Naive thymus-derived CD4-positive, alpha-beta T cell (primary cell): ENCODE measurements around the gene MDM2. TPM values are rescaled to one million over a fixed set of nuclear protein-coding genes. Genes with fewer than 3 reads are reported as not detected.

Source experiments
- ATAC-seq: fragments of 150-1000 bp; cut with Tn5 transposase; 2 replicates; pipeline ENCODE4 v1.10.0; 2021; ENCODE audit warnings: mild to moderate bottlenecking, moderate library complexity
- CTCF ChIA-PET: fragments of 350-600 bp; sonication (Branson Sonifier 250); formaldehyde crosslinking; loops from one replicate; lab custom pipeline; 2021; ENCODE audit warnings: antibody characterized with exemption; lab: Charles Lee
- POLR2A ChIA-PET: fragments of 350-600 bp; sonication (Branson Sonifier 250); formaldehyde crosslinking; loops from one replicate; lab custom pipeline; 2021; ENCODE audit warnings: antibody characterized with exemption, inconsistent platforms; lab: Charles Lee
- DNase-seq, 9 donors: peaks; one replicate each; pipeline versions ENCODE4 v3.0.0 to v3.0.0-alpha.2; 2020 to 2022; ENCODE audit warnings: mixed read lengths in 1 of 9
- H3K27ac ChIP-seq: one replicate; pipeline ENCODE4 v1.7.0; 2013; ENCODE audit warnings: mild to moderate bottlenecking, low read depth, low read length, moderate library complexity
- H3K27me3 ChIP-seq, 2 donors: one replicate each; pipeline ENCODE4 v1.7.0; 2013; ENCODE audit warnings: low read length in 2 of 2, mild to moderate bottlenecking in 2 of 2, moderate library complexity in 2 of 2; ENCODE audit not compliant: control insufficient read depth in 2 of 2, insufficient read depth in 2 of 2
- H3K36me3 ChIP-seq, 3 experiments: 1 replicate in 2 of 3; 2 replicates in 1 of 3; pipeline ENCODE4 v1.7.0; 2013; ENCODE audit warnings: low read length in 3 of 3, mild to moderate bottlenecking in 3 of 3, moderate library complexity in 1 of 3; ENCODE audit not compliant: insufficient read depth in 3 of 3, control insufficient read depth in 2 of 3
- H3K4me1 ChIP-seq, 2 donors: one replicate each; pipeline ENCODE4 v1.7.0; 2013; ENCODE audit warnings: low read length in 2 of 2, mild to moderate bottlenecking in 2 of 2, moderate library complexity in 1 of 2; ENCODE audit not compliant: control insufficient read depth in 2 of 2, insufficient read depth in 2 of 2
- H3K4me3 ChIP-seq: 2 replicates; pipeline ENCODE4 v1.7.0; 2013; ENCODE audit warnings: mild to moderate bottlenecking, low read length
- H3K9me3 ChIP-seq, 3 experiments: 1 replicate in 2 of 3; 2 replicates in 1 of 3; pipeline ENCODE4 v1.7.0; 2013; ENCODE audit warnings: low read length in 3 of 3; ENCODE audit not compliant: control insufficient read depth in 2 of 3
- H3K27ac Mint-ChIP-seq, 9 donors: one replicate each; pipeline ENCODE4 v1.8.0; 2020 to 2022; ENCODE audit warnings: mixed read lengths in 9 of 9, mild to moderate bottlenecking in 8 of 9, moderate library complexity in 5 of 9, inconsistent platforms in 2 of 9
- H3K27me3 Mint-ChIP-seq, 5 donors: one replicate each; pipeline ENCODE4 v1.8.0; 2021 to 2022; ENCODE audit warnings: mixed read lengths in 5 of 5, mild to moderate bottlenecking in 1 of 5
- H3K36me3 Mint-ChIP-seq, 5 donors: one replicate each; pipeline ENCODE4 v1.8.0; 2020 to 2022; ENCODE audit warnings: mixed read lengths in 5 of 5, mild to moderate bottlenecking in 3 of 5, inconsistent platforms in 1 of 5
- H3K4me1 Mint-ChIP-seq, 7 donors: one replicate each; pipeline ENCODE4 v1.8.0; 2020 to 2022; ENCODE audit warnings: mixed read lengths in 7 of 7, mild to moderate bottlenecking in 3 of 7, inconsistent platforms in 1 of 7
- H3K4me3 Mint-ChIP-seq, 10 donors: one replicate each; pipeline ENCODE4 v1.8.0; 2020 to 2022; ENCODE audit warnings: mild to moderate bottlenecking in 10 of 10, mixed read lengths in 10 of 10, moderate library complexity in 6 of 10, inconsistent platforms in 2 of 10
- H3K9me3 Mint-ChIP-seq, 11 donors: one replicate each; pipeline ENCODE4 v1.8.0; 2020 to 2022; ENCODE audit warnings: mixed read lengths in 11 of 11, mild to moderate bottlenecking in 4 of 11, inconsistent platforms in 1 of 11, moderate library complexity in 1 of 11
- intact Hi-C, 2 donors: fragments of 100-400 bp; cut with micrococcal nuclease; formaldehyde crosslinking; loops; one replicate each; pipeline ENCODE4 v1.15.1; 2023
- polyA plus RNA-seq, 2 donors: library from polyadenylated mRNA; unstranded; fragments of 300-500 nt; fragmentation: Illumina TruSeq; gene quantifications; one replicate each; pipeline ENCODE4 v1.2.3, GENCODE V29; 2021
- total RNA-seq, 6 experiments: library from RNA in 5 of 6; stranded (reverse) in 5 of 6; gene quantifications; 1 replicate in 5 of 6; 2 replicates in 1 of 6; pipeline ENCODE4 v1.2.3 and lab custom pipeline; 2021 to 2026

The MDM2 gene
- total and polyA plus RNA-seq, 7 experiments from 2014 or later: 14.5 to 271 (median 79.8) TPM

- intact Hi-C loops: no loop called here
- no peaks in the 10 kb centered on the region for H3K9me3 ChIP-seq
- no peaks in the 10 kb centered on the region for H3K27me3 ChIP-seq
- H3K4me3 ChIP-seq: no peak overlapping the region
- Mint-ChIP-seq H3K4me1 (peaks cover 3 to 43% (median 13%) of the 10 kb centered on the region in 7 donors), H3K36me3 (peaks cover 5 to 40% (median 31%) of the 10 kb centered on the region in 5 donors), H3K9me3 (no peaks in the 10 kb centered on the region), H3K27ac (peak overlapping the region in 4 of 9 donors; percentile 12 to 83 (median 54)), H3K27me3 (no peaks in the 10 kb centered on the region), H3K4me3 (no peak overlapping the region)
- peaks cover 15 to 73% (median 15%) of the 10 kb centered on the region in 3 experiments for H3K36me3 ChIP-seq
- H3K4me1 ChIP-seq: no peaks in the 10 kb centered on the region
- no peak for ATAC-seq
- H3K27ac ChIP-seq: no peak overlapping the region
- no peak for DNase-seq
- POLR2A ChIA-PET: no interaction called here
- CTCF ChIA-PET: interaction anchor here (0.7 kb wide), 1 partner anchor 267 kb away, joined by 3 read pairs; no protein-coding TSS in a partner anchor
These were observed 16.7 kb downstream of the MDM2 start for GRCh38 chr12:68824597-68825250.

GRCh38 chr12:68825569-68826217 is 17.7 kb downstream of the MDM2 start:
- CTCF ChIA-PET: no interaction called here
- no peaks in the 10 kb centered on the region for H3K9me3 ChIP-seq
- peaks cover 15 to 69% (median 19%) of the 10 kb centered on the region in 3 experiments for H3K36me3 ChIP-seq
- peaks cover 5 to 43% (median 31%) of the 10 kb centered on the region in 5 donors for H3K36me3 Mint-ChIP-seq
- no peak overlapping the region for H3K4me3 ChIP-seq
- no peak overlapping the region for H3K27ac ChIP-seq
- peak overlapping the region in 1 of 10 donors; percentile 40 for H3K4me3 Mint-ChIP-seq
- no peaks in the 10 kb centered on the region for H3K4me1 ChIP-seq
- H3K27me3 ChIP-seq: no peaks in the 10 kb centered on the region
- H3K4me1 Mint-ChIP-seq: peaks cover 8 to 40% (median 15%) of the 10 kb centered on the region in 7 donors
- POLR2A ChIA-PET: interaction anchor here (1.8 kb wide), 1 partner anchor 18 kb away, joined by 6 read pairs; the partner anchor contains the start of gene MDM2
- peak overlapping the region in 8 of 9 donors; percentile 2 to 83 (median 35) for H3K27ac Mint-ChIP-seq
- no peaks in the 10 kb centered on the region for H3K27me3 Mint-ChIP-seq
- intact Hi-C loops: no loop called here
- no peaks in the 10 kb centered on the region for H3K9me3 Mint-ChIP-seq
- ATAC-seq (no peak), DNase-seq (no peak)

- Histone ChIP-seq H3K27me3 (no peaks in the 10 kb centered on the region), H3K36me3 (peaks cover 19 to 65% (median 26%) of the 10 kb centered on the region in 3 experiments), H3K27ac (no peak overlapping the region), H3K4me1 (no peaks in the 10 kb centered on the region), H3K4me3 (no peak overlapping the region), H3K9me3 (no peaks in the 10 kb centered on the region)
- ATAC-seq (no peak), DNase-seq (no peak)
- Mint-ChIP-seq H3K36me3 (peaks cover 5 to 43% (median 32%) of the 10 kb centered on the region in 5 donors), H3K9me3 (no peaks in the 10 kb centered on the region), H3K4me1 (peaks cover 6 to 28% (median 10%) of the 10 kb centered on the region in 7 donors), H3K4me3 (no peak overlapping the region), H3K27me3 (no peaks in the 10 kb centered on the region), H3K27ac (peak overlapping the region in 3 of 9 donors; percentile 2 to 62 (median 26))
- ChIA-PET POLR2A (no interaction called here), CTCF (interaction anchor here (1.1 kb wide), 1 partner anchor 21 kb away, joined by 4 read pairs; the partner anchor contains the start of gene MDM2)
- intact Hi-C loops: no loop called here
These were observed 20.1 kb downstream of the MDM2 start for GRCh38 chr12:68827895-68828671.

- no peak overlapping the region for H3K4me3 Mint-ChIP-seq
- ATAC-seq (no peak), DNase-seq (no peak)
- Histone ChIP-seq H3K9me3 (no peaks in the 10 kb centered on the region), H3K4me3 (no peak overlapping the region), H3K4me1 (no peaks in the 10 kb centered on the region), H3K36me3 (peaks cover 22 to 59% (median 26%) of the 10 kb centered on the region in 3 experiments), H3K27me3 (no peaks in the 10 kb centered on the region), H3K27ac (no peak overlapping the region)
- no peaks in the 10 kb centered on the region for H3K27me3 Mint-ChIP-seq
- intact Hi-C loops: no loop called here
- ChIA-PET POLR2A (no interaction called here), CTCF (no interaction called here)
- no peaks in the 10 kb centered on the region for H3K9me3 Mint-ChIP-seq
- H3K27ac Mint-ChIP-seq: no peak overlapping the region
- H3K4me1 Mint-ChIP-seq: peaks cover 6 to 23% (median 10%) of the 10 kb centered on the region in 7 donors
- peaks cover 5 to 40% (median 28%) of the 10 kb centered on the region in 5 donors for H3K36me3 Mint-ChIP-seq
These were observed 20.7 kb downstream of the MDM2 start for GRCh38 chr12:68828672-68829068.

GRCh38 chr12:68831272-68831671 is 23.3 kb downstream of the MDM2 start:
- ChIA-PET POLR2A (interaction anchor here (1.0 kb wide), 1 partner anchor 10 kb away, joined by 3 read pairs; no protein-coding TSS in a partner anchor), CTCF (interaction anchor here (1.3 to 1.6 kb wide), 2 partner anchors 11 to 24 kb away, joined by 4 to 7 read pairs; partner anchors contain the start of gene MDM2)
- H3K4me1 Mint-ChIP-seq: peaks cover 8 to 25% (median 20%) of the 10 kb centered on the region in 7 donors
- Histone ChIP-seq H3K4me1 (no peaks in the 10 kb centered on the region), H3K36me3 (peaks cover 17 to 44% (median 23%) of the 10 kb centered on the region in 3 experiments), H3K4me3 (no peak overlapping the region), H3K9me3 (no peaks in the 10 kb centered on the region), H3K27ac (no peak overlapping the region), H3K27me3 (no peaks in the 10 kb centered on the region)
- peak overlapping the region in 1 of 9 donors; percentile 62 for H3K27ac Mint-ChIP-seq
- H3K9me3 Mint-ChIP-seq: no peaks in the 10 kb centered on the region
- no peak for ATAC-seq
- DNase-seq: no peak
- H3K4me3 Mint-ChIP-seq: no peak overlapping the region
- no peaks in the 10 kb centered on the region for H3K27me3 Mint-ChIP-seq
- peaks cover 0 to 33% (median 25%) of the 10 kb centered on the region in 5 donors for H3K36me3 Mint-ChIP-seq
- intact Hi-C loops: loop anchor here (2.0 to 10.0 kb wide), 3 partner anchors 414 to 734 kb away; no protein-coding TSS in a partner anchor
